Sigmoid colon (tissue), 7 donors: Measurements from ENCODE around the gene ADAMTS2. TPM values are rescaled to one million over a fixed set of nuclear protein-coding genes. Genes with fewer than 3 reads are reported as not detected.
A peak's percentile ranks its signal among the peaks of the same experiment; 100 is the strongest.

Experiments
- DNase-seq: peaks from one replicate; pipeline ENCODE4 v3.0.0-alpha.2; 2019
- H3K27ac ChIP-seq, 4 donors: fragments of 200-600 bp; sonication (generic); one replicate each; pipeline ENCODE4 v1.5.1; 2016 to 2019; ENCODE audit warnings: mild to moderate bottlenecking in 1 of 4
- H3K27me3 ChIP-seq, 3 donors: fragments of 200-600 bp; sonication (generic); one replicate each; pipeline ENCODE4 v1.5.1; 2019; ENCODE audit warnings: mild to moderate bottlenecking in 1 of 3
- H3K36me3 ChIP-seq, 4 donors: fragments of 200-600 bp; sonication (generic); one replicate each; pipeline ENCODE4 v1.5.1; 2016 to 2019
- H3K4me1 ChIP-seq, 4 donors: fragments of 200-600 bp; sonication (generic); one replicate each; pipeline ENCODE4 v1.5.1; 2017 to 2019
- H3K4me3 ChIP-seq, 4 donors: fragments of 200-600 bp; sonication (generic); one replicate each; pipeline ENCODE4 v1.5.1; 2017 to 2019; ENCODE audit warnings: mild to moderate bottlenecking in 2 of 4, moderate library complexity in 1 of 4
- H3K9me3 ChIP-seq, 4 donors: fragments of 200-600 bp in 3 of 4; sonication (generic) in 3 of 4; one replicate each; pipeline versions ENCODE4 v1.5.1 to v1.6.1; 2013 to 2019
- EP300 ChIP-seq, 4 donors: sonication (generic); formaldehyde crosslinking; IDR thresholded peaks; one replicate each; pipeline ENCODE4 v1.6.1; 2017; ENCODE audit warnings: antibody characterized with exemption in 4 of 4
- POLR2A ChIP-seq, 2 donors: fragments of 450-650 bp; IDR thresholded peaks; one replicate each; pipeline ENCODE4 v1.6.1; 2016; ENCODE audit warnings: antibody characterized with exemption in 2 of 2, mild to moderate bottlenecking in 2 of 2, moderate library complexity in 2 of 2
- POLR2AphosphoS5 ChIP-seq, 4 donors: sonication (generic); formaldehyde crosslinking; IDR thresholded peaks; one replicate each; pipeline ENCODE4 v1.6.1; 2017; ENCODE audit warnings: antibody characterized with exemption in 4 of 4
- WGBS, 2 donors: extraction: QIAGEN DNeasy Blood & Tissue Kit; methylation state at CpG; one replicate each; pipeline ENCODE4 v1.1.7; 2013; 5-methylcytosine and 5-hydroxymethylcytosine counted together
- intact Hi-C: fragments of 100-400 bp; cut with DNase I; formaldehyde crosslinking; loops from one replicate; pipeline ENCODE4 v1.15.1; 2023
- polyA plus RNA-seq, 3 donors: library from polyadenylated mRNA; stranded (reverse); fragments of 200-250 nt; gene quantifications; one replicate each; pipeline ENCODE4 v1.2.3, GENCODE V29; 2013
- total RNA-seq, 4 donors: library from RNA; depleted of rRNA; stranded (reverse); fragments of >200 nt; gene quantifications; one replicate each; pipeline ENCODE4 v1.1.0, GENCODE V29; 2016
- TF ChIP-seq, protein P1 (sequence below), 4 experiments: fragments of 450-650 bp in 3 of 4; fragments of 200-600 bp in 1 of 4; IDR thresholded peaks; one replicate each; pipeline ENCODE4 v1.5.1; 2016 to 2019; ENCODE audit warnings: antibody characterized with exemption in 4 of 4, mild to moderate bottlenecking in 3 of 4, moderate library complexity in 2 of 4
- donor health status: healthy with polysubstance abuse.
- donor health status: Bipolar disorder and iron deficiency.
- donor health status: healthy.

ADAMTS2 gene
- total and polyA plus RNA-seq, 7 donors = 0.69 to 33.2 (median 9.2) TPM

DNA sequence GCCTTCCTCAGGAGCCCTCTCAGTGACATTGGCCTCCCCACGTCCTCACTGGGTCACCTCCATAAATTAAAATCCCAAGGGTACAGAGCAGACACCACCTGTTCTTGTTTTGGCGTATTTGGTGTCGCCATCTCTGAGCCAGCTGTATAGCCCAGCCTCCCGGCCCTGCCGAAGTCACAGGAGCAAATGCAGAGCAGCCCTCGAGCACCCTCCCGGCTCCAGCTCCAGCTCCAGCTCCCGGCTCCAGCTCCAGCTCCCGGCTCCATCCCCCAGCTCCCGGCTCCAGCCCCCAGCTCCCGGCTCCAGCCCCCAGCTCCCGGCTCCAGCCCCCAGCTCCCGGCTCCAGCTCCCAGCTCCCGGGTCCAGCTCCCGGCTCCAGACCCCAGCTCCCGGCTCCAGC lies 210.8 kb downstream of the ADAMTS2 start:
- H3K36me3 ChIP-seq = peaks cover 0 to 11% (median 2%) of the 10 kb centered on the region in 4 donors
- H3K27ac ChIP-seq = no peak overlapping the region
- H3K4me1 ChIP-seq = no peaks in the 10 kb centered on the region
- H3K4me3 ChIP-seq = no peak overlapping the region
- 92 to 94% methylated on average over 16 of the region's 16 CpGs for WGBS, 2 donors
- TF ChIP-seq POLR2A (IDR thresholded peaks at IDR 0.05) = no peak
- no peak for TF ChIP-seq POLR2AphosphoS5 (IDR thresholded peaks at IDR 0.05)
- TF ChIP-seq, protein P1, sequence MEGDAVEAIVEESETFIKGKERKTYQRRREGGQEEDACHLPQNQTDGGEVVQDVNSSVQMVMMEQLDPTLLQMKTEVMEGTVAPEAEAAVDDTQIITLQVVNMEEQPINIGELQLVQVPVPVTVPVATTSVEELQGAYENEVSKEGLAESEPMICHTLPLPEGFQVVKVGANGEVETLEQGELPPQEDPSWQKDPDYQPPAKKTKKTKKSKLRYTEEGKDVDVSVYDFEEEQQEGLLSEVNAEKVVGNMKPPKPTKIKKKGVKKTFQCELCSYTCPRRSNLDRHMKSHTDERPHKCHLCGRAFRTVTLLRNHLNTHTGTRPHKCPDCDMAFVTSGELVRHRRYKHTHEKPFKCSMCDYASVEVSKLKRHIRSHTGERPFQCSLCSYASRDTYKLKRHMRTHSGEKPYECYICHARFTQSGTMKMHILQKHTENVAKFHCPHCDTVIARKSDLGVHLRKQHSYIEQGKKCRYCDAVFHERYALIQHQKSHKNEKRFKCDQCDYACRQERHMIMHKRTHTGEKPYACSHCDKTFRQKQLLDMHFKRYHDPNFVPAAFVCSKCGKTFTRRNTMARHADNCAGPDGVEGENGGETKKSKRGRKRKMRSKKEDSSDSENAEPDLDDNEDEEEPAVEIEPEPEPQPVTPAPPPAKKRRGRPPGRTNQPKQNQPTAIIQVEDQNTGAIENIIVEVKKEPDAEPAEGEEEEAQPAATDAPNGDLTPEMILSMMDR (IDR thresholded peaks at IDR 0.05) = no peak
- no peak for TF ChIP-seq EP300 (IDR thresholded peaks at IDR 0.05)
- no peaks in the 10 kb centered on the region for H3K9me3 ChIP-seq
- intact Hi-C loops = no loop called here
- H3K27me3 ChIP-seq = no peaks in the 10 kb centered on the region
- no peak for DNase-seq

DNA sequence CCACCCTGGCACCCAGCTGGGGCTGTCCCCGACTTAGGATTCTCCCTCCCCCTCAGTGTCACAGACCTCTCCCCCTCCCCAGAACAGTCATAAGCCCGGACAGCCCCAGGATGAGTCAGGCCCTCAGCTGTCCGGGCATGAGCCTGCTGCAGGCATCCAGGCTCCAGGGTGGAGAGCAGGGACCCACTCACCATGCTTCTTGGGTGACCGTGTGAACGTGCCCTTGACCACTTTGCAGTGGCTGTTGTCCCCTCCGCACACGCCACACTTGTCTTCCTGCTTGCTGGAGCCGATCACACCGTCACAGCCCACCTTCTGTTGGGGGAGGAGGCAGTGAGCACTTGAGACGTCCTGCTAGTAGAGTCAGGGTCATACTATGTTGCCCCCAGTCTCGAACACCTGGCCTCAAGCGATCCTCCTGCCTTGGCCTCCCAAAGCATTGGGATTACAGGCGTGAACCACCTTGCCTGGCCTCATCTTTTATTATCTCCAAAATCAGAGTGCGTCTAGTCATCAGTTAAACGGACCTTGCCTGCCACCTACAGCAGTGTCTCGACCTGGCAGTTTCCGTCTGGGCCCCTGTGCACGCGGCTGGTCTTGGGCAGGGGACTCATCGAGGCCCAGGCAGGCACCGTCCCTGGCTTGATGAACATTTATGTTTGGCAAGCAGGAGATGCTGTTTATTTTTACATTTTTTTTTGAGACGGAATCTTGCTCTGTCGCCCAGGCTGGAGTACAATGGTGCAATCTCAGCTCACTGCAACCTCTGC lies 212.5 kb downstream of the ADAMTS2 start:
- Histone ChIP-seq H3K27ac (no peak overlapping the region), H3K4me1 (no peaks in the 10 kb centered on the region), H3K36me3 (peaks cover 0 to 20% (median 8%) of the 10 kb centered on the region in 4 donors), H3K4me3 (no peak overlapping the region), H3K9me3 (no peaks in the 10 kb centered on the region), H3K27me3 (no peaks in the 10 kb centered on the region)
- DNase-seq = peak; percentile 39
- intact Hi-C loops = no loop called here
- WGBS, 2 donors = 83 to 88% methylated on average over 23 of the region's 23 CpGs
- TF ChIP-seq EP300 (IDR thresholded peaks at IDR 0.05) (no peak), POLR2A (IDR thresholded peaks at IDR 0.05) (no peak), POLR2AphosphoS5 (IDR thresholded peaks at IDR 0.05) (no peak)
- TF ChIP-seq, protein P1 (IDR thresholded peaks at IDR 0.05) = no peak

- Histone ChIP-seq H3K36me3 (peaks cover 0 to 20% (median 8%) of the 10 kb centered on the region in 4 donors), H3K27me3 (no peaks in the 10 kb centered on the region), H3K27ac (no peak overlapping the region), H3K4me1 (no peaks in the 10 kb centered on the region), H3K4me3 (no peak overlapping the region), H3K9me3 (no peaks in the 10 kb centered on the region)
- DNase-seq = peak; percentile 65
- intact Hi-C loops = no loop called here
- WGBS, 2 donors = 68 to 85% methylated on average over 15 of the region's 15 CpGs
- TF ChIP-seq POLR2AphosphoS5 (IDR thresholded peaks at IDR 0.05) = no peak
- TF ChIP-seq POLR2A (IDR thresholded peaks at IDR 0.05) = no peak
- no peak for TF ChIP-seq EP300 (IDR thresholded peaks at IDR 0.05)
- TF ChIP-seq, protein P1 (IDR thresholded peaks at IDR 0.05) = no peak
Observed at GRCh38 chr5:179131886-179132585, 213.2 kb downstream of the ADAMTS2 start.

- Histone ChIP-seq H3K36me3 (peaks cover 0 to 20% (median 8%) of the 10 kb centered on the region in 4 donors), H3K9me3 (no peaks in the 10 kb centered on the region), H3K27me3 (no peaks in the 10 kb centered on the region), H3K4me3 (no peak overlapping the region), H3K4me1 (no peaks in the 10 kb centered on the region), H3K27ac (no peak overlapping the region)
- DNase-seq = no peak
- TF ChIP-seq, protein P1 (IDR thresholded peaks at IDR 0.05) = no peak
- TF ChIP-seq POLR2AphosphoS5 (IDR thresholded peaks at IDR 0.05) (no peak), POLR2A (IDR thresholded peaks at IDR 0.05) (no peak), EP300 (IDR thresholded peaks at IDR 0.05) (no peak)
- intact Hi-C loops = no loop called here
- WGBS, 2 donors = 63 to 86% methylated on average over 10 of the region's 10 CpGs
Observed at GRCh38 chr5:179131321-179131835, 213.9 kb downstream of the ADAMTS2 start.
